Liver (tissue), 9 donors: ENCODE data around the gene NSD1. TPM values are rescaled to one million over a fixed set of nuclear protein-coding genes. Genes with fewer than 3 reads are reported as not detected.

Experiments
- DNase-seq: peaks from one replicate; pipeline ENCODE4 v3.0.0-alpha.2; 2017; ENCODE audit warnings: low spot score
- H3K27ac ChIP-seq, 2 donors: one replicate each; pipeline ENCODE4 v1.7.0; 2013; ENCODE audit warnings: inconsistent platforms in 2 of 2, low read length in 2 of 2, control low read depth in 1 of 2, low read depth in 1 of 2, mild to moderate bottlenecking in 1 of 2
- H3K27me3 ChIP-seq, 4 donors: one replicate each; pipeline versions ENCODE4 v1.6.1 to v1.7.0; 2013; ENCODE audit warnings: low read length in 3 of 4, inconsistent platforms in 1 of 4, mild to moderate bottlenecking in 1 of 4, moderate library complexity in 1 of 4; ENCODE audit not compliant: control insufficient read depth in 4 of 4, insufficient read depth in 4 of 4
- H3K36me3 ChIP-seq, 4 donors: one replicate each; pipeline versions ENCODE4 v1.6.1 to v1.7.0; 2013; ENCODE audit warnings: low read length in 3 of 4, mild to moderate bottlenecking in 3 of 4, low read depth in 1 of 4, moderate library complexity in 1 of 4; ENCODE audit not compliant: control insufficient read depth in 4 of 4, insufficient read depth in 3 of 4
- H3K4me1 ChIP-seq, 4 donors: one replicate each; pipeline versions ENCODE4 v1.6.1 to v1.7.0; 2013; ENCODE audit warnings: low read length in 3 of 4, mild to moderate bottlenecking in 3 of 4, moderate library complexity in 1 of 4; ENCODE audit not compliant: control insufficient read depth in 4 of 4, insufficient read depth in 4 of 4
- H3K4me3 ChIP-seq, 3 donors: one replicate each; pipeline versions ENCODE4 v1.6.1 to v1.7.0; 2013; ENCODE audit warnings: low read length in 3 of 3, control low read depth in 1 of 3, low read depth in 1 of 3, mild to moderate bottlenecking in 1 of 3
- H3K9ac ChIP-seq, 2 donors: one replicate each; pipeline ENCODE4 v1.7.0; 2013; ENCODE audit warnings: low read length in 2 of 2, mild to moderate bottlenecking in 2 of 2, moderate library complexity in 2 of 2, control low read depth in 1 of 2, low read depth in 1 of 2
- H3K9me3 ChIP-seq, 4 donors: one replicate each; pipeline versions ENCODE4 v1.6.1 to v1.7.0; 2013; ENCODE audit warnings: low read length in 3 of 4; ENCODE audit not compliant: control insufficient read depth in 4 of 4
- CTCF ChIP-seq: fragments of 150-350 bp; IDR thresholded peaks from 2 replicates; pipeline ENCODE4 v1.5.1; 2017; ENCODE audit warnings: improper control_type of control experiment, low read depth, low read length; ENCODE audit not compliant: missing input control
- FOXA1 ChIP-seq: IDR thresholded peaks from 2 replicates; pipeline ENCODE4 v1.6.1; 2016; ENCODE audit warnings: antibody characterized with exemption
- FOXA2 ChIP-seq: IDR thresholded peaks from 2 replicates; pipeline ENCODE4 v1.6.1; 2016; ENCODE audit warnings: antibody characterized with exemption
- GABPA ChIP-seq, 2 donors: IDR thresholded peaks in 1 of 2; conservative IDR thresholded peaks in 1 of 2; 2 replicates each; pipeline ENCODE4 v1.6.1; 2016; ENCODE audit warnings: antibody characterized with exemption in 2 of 2, mild to moderate bottlenecking in 1 of 2, moderate library complexity in 1 of 2
- HNF4A ChIP-seq, 2 donors: conservative IDR thresholded peaks; 2 replicates each; pipeline ENCODE4 v1.6.1; 2016; ENCODE audit warnings: antibody characterized with exemption in 2 of 2, mild to moderate bottlenecking in 2 of 2
- HNF4G ChIP-seq: IDR thresholded peaks from 2 replicates; pipeline ENCODE4 v1.6.1; 2016; ENCODE audit warnings: antibody characterized with exemption
- JUND ChIP-seq, 2 donors: IDR thresholded peaks; 2 replicates each; pipeline ENCODE4 v1.6.1; 2016; ENCODE audit warnings: antibody characterized with exemption in 2 of 2
- MAX ChIP-seq: IDR thresholded peaks from 2 replicates; pipeline ENCODE4 v1.6.1; 2016; ENCODE audit warnings: antibody characterized with exemption
- NR2F2 ChIP-seq: IDR thresholded peaks from 2 replicates; pipeline ENCODE4 v1.6.1; 2016; ENCODE audit warnings: antibody characterized with exemption
- RAD21 ChIP-seq, 2 donors: IDR thresholded peaks; 2 replicates each; pipeline ENCODE4 v1.6.1; 2016; ENCODE audit warnings: antibody characterized with exemption in 2 of 2, mild to moderate bottlenecking in 2 of 2
- SP1 ChIP-seq: IDR thresholded peaks from 2 replicates; pipeline ENCODE4 v1.6.1; 2018; ENCODE audit warnings: antibody characterized with exemption, mild to moderate bottlenecking
- TAF1 ChIP-seq: conservative IDR thresholded peaks from 2 replicates; pipeline ENCODE4 v1.6.1; 2016; ENCODE audit warnings: antibody characterized with exemption, mild to moderate bottlenecking
- YY1 ChIP-seq: IDR thresholded peaks from 2 replicates; pipeline ENCODE4 v1.6.1; 2016; ENCODE audit warnings: antibody characterized with exemption, mild to moderate bottlenecking
- WGBS: extraction: QIAGEN DNeasy Blood & Tissue Kit; methylation state at CpG from one replicate; pipeline ENCODE4 v1.1.7; 2013; 5-methylcytosine and 5-hydroxymethylcytosine counted together
- polyA plus RNA-seq, 2 donors: library from polyadenylated mRNA; stranded (reverse) in 1 of 2; unstranded in 1 of 2; fragments of 200-250 nt in 1 of 2; fragments of >200 nt in 1 of 2; fragmentation: Nextera tagmentation in 1 of 2; extraction: Ambion mirVana in 1 of 2; gene quantifications; one replicate each; pipeline versions ENCODE4 v1.2.1 to v1.2.3, GENCODE V29; 2013 to 2015
- total RNA-seq, 2 donors: library from RNA; depleted of rRNA; stranded (reverse); fragments of >200 nt; gene quantifications; one replicate each; pipeline ENCODE4 v1.2.3, GENCODE V29; 2014
- TF ChIP-seq, protein P1 (sequence below): IDR thresholded peaks from 2 replicates; pipeline ENCODE4 v1.6.1; 2016; ENCODE audit warnings: antibody characterized with exemption
- TF ChIP-seq, protein P2 (sequence below): IDR thresholded peaks from 2 replicates; pipeline ENCODE4 v1.6.1; 2016; ENCODE audit warnings: antibody characterized with exemption, mild to moderate bottlenecking
- donor health status: healthy.
- donor health status: healthy.
- donor health status: healthy.
- donor health status: healthy.
- donor health status: healthy.

Gene NSD1
- total and polyA plus RNA-seq, 4 donors: 5.3 to 34.1 (median 19.3) TPM

- DNase-seq: no peak
- TF ChIP-seq, protein P1, sequence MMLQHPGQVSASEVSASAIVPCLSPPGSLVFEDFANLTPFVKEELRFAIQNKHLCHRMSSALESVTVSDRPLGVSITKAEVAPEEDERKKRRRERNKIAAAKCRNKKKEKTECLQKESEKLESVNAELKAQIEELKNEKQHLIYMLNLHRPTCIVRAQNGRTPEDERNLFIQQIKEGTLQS: no peak
- no peak for TF ChIP-seq NR2F2
- TF ChIP-seq HNF4G: no peak
- TF ChIP-seq RAD21 (IDR thresholded peaks at IDR 0.05): no peak
- no peak for TF ChIP-seq CTCF
- TF ChIP-seq, protein P2, sequence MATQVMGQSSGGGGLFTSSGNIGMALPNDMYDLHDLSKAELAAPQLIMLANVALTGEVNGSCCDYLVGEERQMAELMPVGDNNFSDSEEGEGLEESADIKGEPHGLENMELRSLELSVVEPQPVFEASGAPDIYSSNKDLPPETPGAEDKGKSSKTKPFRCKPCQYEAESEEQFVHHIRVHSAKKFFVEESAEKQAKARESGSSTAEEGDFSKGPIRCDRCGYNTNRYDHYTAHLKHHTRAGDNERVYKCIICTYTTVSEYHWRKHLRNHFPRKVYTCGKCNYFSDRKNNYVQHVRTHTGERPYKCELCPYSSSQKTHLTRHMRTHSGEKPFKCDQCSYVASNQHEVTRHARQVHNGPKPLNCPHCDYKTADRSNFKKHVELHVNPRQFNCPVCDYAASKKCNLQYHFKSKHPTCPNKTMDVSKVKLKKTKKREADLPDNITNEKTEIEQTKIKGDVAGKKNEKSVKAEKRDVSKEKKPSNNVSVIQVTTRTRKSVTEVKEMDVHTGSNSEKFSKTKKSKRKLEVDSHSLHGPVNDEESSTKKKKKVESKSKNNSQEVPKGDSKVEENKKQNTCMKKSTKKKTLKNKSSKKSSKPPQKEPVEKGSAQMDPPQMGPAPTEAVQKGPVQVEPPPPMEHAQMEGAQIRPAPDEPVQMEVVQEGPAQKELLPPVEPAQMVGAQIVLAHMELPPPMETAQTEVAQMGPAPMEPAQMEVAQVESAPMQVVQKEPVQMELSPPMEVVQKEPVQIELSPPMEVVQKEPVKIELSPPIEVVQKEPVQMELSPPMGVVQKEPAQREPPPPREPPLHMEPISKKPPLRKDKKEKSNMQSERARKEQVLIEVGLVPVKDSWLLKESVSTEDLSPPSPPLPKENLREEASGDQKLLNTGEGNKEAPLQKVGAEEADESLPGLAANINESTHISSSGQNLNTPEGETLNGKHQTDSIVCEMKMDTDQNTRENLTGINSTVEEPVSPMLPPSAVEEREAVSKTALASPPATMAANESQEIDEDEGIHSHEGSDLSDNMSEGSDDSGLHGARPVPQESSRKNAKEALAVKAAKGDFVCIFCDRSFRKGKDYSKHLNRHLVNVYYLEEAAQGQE: no peak
- no peak for TF ChIP-seq SP1
- TF ChIP-seq MAX: no peak
- TF ChIP-seq JUND (IDR thresholded peaks at IDR 0.05): no peak
- no peak for TF ChIP-seq FOXA2
- peaks cover 0 to 3% (median 0%) of the 10 kb centered on the region in 4 donors for H3K4me1 ChIP-seq
- no peaks in the 10 kb centered on the region for H3K27me3 ChIP-seq
- H3K9me3 ChIP-seq: no peaks in the 10 kb centered on the region
- WGBS: 96% methylated on average over 12 of the region's 12 CpGs
- peaks cover 7 to 56% (median 53%) of the 10 kb centered on the region in 4 donors for H3K36me3 ChIP-seq
- no peak overlapping the region for H3K9ac ChIP-seq
- H3K4me3 ChIP-seq: no peak overlapping the region
- H3K27ac ChIP-seq: no peak overlapping the region
Observed at GRCh38 chr5:177293819-177294581, 160.4 kb downstream of the NSD1 start.

DNA sequence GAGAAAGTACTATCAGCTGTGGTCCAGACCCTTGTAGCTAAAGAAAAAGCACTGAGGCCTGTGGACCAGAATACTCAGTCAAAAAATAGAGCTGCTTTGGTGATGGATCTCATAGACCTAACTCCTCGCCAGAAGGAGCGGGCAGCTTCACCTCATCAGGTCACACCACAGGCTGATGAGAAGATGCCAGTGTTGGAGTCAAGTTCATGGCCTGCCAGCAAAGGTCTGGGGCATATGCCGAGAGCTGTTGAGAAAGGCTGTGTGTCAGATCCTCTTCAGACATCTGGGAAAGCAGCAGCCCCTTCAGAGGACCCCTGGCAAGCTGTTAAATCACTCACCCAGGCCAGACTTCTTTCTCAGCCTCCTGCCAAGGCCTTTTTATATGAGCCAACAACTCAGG, 161.1 kb downstream of the NSD1 start:
- Histone ChIP-seq H3K27me3 (no peaks in the 10 kb centered on the region), H3K9ac (no peak overlapping the region), H3K4me3 (no peak overlapping the region), H3K9me3 (no peaks in the 10 kb centered on the region), H3K36me3 (peaks cover 7 to 52% (median 48%) of the 10 kb centered on the region in 4 donors), H3K4me1 (peaks cover 0 to 3% (median 0%) of the 10 kb centered on the region in 4 donors), H3K27ac (no peak overlapping the region)
- TF ChIP-seq YY1: no peak
- TF ChIP-seq RAD21 (IDR thresholded peaks at IDR 0.05): no peak
- TF ChIP-seq FOXA1: no peak
- no peak for TF ChIP-seq SP1
- DNase-seq: no peak
- over 99% methylated on average over 3 of the region's 3 CpGs for WGBS

DNA sequence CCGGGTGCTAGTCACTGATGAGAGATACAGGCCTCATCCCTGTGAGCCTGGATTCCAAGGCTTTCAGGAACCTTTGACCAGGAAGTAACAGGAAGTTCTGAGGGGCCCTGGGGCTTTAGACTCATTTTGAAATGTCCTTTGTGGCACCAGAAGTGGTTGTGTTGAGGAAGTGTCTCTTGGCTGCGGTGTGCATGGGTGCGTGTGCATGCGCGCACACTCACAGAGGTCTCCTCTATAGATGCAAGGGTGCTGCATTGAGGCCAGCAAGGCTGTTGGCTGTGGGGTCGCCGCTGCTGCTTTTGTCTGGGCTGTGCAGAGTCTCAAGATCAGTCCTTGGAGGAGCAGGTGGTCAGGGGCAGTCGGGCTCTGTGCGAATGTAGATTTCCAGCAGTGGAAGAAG, 162.4 kb downstream of the NSD1 start:
- Histone ChIP-seq H3K36me3 (peaks cover 7 to 47% (median 44%) of the 10 kb centered on the region in 4 donors), H3K27ac (no peak overlapping the region), H3K9me3 (no peaks in the 10 kb centered on the region), H3K4me1 (peaks cover 0 to 6% (median 5%) of the 10 kb centered on the region in 4 donors), H3K4me3 (no peak overlapping the region), H3K9ac (no peak overlapping the region), H3K27me3 (no peaks in the 10 kb centered on the region)
- no peak for DNase-seq
- WGBS: 89% methylated on average over 9 of the region's 9 CpGs
- TF ChIP-seq, protein P1: no peak
- no peak for TF ChIP-seq HNF4A (conservative IDR thresholded peaks at IDR 0.05)
- no peak for TF ChIP-seq FOXA2
- no peak for TF ChIP-seq TAF1
- TF ChIP-seq HNF4G: no peak
- no peak for TF ChIP-seq GABPA (IDR thresholded peaks at IDR 0.05 in 1 of 2, conservative IDR thresholded peaks at IDR 0.05 in 1 of 2)
- TF ChIP-seq JUND (IDR thresholded peaks at IDR 0.05): no peak
- TF ChIP-seq CTCF: no peak
- no peak for TF ChIP-seq MAX
- no peak for TF ChIP-seq RAD21 (IDR thresholded peaks at IDR 0.05)
- TF ChIP-seq FOXA1: no peak
